ENCODE measurements around the gene FAM72D.
"Not testable (repeated sequence)": the region's sequence is repeated elsewhere in the genome, so short reads cannot be mapped to it uniquely, and the experiment has no call there.

GRCh38 chr1:145101725-145102124 lies 6.0 kb downstream of the FAM72D start:
- TF ChIP-seq CTCF, POLR2A (IDR thresholded peaks at IDR 0.05): not testable (repeated sequence)
